GM19452 (cell line): Measurements from ENCODE around the gene METTL16.
"Not testable (repeated sequence)": the region's sequence is repeated elsewhere in the genome, so short reads cannot be mapped to it uniquely, and the experiment has no call there.

Experiments
- ATAC-seq: cut with Tn5 transposase; IDR thresholded peaks from one replicate; pipeline ENCODE4 v1.9.1; 2021; ENCODE audit not compliant: unreplicated experiment

METTL16 gene

DNA sequence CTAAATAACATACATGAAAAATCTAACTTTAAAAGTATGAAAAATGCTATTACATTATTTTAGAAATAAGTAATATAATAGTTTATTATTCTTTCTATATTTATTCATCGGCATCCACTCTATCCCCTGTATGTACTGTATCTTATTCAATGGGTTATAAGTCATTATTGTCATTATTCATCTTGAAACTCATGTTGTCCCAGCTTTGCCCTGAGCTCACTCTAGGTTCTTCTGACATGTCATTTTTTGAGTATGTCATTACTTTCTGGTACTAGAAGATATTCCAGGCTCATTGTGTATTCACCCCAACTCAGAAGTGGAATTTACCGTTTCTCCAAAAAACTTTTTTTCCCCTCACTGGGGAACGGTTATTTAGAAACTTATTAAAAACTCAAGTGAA lies 57.8 kb downstream of the METTL16 start:
- ATAC-seq, result no peak

DNA sequence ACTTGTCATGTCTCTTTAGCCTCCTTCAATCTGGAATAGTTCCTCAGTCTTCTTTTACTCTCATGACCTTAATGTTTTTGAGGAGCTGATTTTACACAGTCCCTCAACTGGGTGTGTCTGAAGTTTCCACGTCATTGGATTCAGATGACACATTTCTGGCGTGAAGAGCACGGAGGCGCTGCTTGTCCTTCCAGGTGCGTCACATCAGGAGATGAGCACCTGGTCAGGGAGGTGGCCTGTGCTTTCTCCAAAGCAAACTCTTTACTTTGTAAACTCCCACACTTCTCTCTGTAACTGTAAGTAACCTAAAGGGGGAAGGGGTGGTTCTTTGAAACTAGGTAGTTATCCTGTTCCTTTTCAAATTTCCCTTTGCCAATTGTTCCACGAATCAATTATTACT lies 58.4 kb downstream of the METTL16 start:
- ATAC-seq, result no peak

DNA sequence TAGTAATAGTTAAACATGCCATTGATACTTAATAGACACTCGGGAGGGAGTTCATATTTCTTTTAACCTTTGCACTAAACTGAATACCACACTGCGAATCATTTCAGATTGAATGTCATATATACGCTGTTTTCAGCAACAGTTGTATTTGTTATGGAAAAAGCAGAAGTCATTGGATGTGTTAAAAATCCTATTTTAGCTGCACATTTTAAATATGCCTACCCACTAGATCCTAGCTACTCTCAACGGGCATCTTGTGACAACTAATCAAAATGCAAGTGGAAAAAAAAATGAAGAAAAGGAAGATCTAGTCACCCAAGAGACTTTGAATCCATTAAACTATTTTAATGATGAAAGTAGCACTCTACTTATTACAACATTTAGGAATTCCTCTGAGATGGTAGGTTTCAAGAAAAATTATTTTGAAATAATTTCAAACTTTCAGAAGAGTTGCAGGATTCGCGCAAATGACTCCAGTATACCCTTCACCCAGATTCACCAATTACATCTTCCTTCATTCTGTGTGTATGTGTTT lies 59.4 kb downstream of the METTL16 start:
- ATAC-seq, result no peak

DNA sequence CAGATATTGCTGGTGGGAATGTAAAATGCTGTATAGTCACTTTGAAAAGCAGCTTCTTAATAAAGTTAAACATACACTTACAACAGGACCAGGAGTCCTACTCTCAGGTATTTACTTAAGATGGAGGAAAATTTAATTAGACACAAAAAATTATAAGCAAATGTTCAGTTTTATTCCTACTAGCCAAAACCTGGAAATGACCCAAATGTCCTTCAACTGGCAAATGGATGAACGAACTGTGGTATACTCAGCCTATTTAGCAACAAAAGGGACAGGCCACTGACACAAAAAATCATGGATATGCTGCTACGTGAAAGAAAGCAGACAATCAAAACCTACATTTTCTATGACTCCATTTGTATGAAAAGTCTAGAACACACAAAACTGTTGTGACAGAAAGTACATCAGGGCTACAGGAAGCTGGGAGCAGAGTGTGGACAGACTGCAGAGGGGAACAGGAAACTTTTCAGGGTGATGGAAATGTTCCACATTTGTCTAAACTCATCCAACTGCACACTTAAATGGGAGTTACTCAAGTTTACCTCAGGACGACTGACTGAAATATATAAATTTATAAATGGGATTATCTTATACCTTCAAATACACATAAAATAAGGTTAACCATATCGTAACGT lies 61.6 kb downstream of the METTL16 start:
- no peak for ATAC-seq

DNA sequence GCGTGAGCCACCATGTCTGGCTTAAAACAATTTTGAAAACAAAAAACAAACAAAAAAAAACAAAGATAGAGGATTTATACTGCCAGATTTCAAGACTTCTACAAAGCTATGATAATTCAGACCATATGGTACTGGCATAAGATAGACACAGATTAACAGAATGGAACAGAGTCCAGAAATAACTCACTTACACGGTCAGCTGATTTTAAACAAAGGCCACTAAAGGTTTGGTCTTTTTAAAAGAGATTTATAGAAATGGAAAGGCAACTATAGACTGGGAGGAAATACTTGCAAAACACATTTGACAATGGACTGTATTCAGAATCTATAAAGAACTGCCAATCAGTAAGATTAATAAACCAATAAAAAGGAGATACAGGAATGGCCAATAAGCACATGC lies 62.2 kb downstream of the METTL16 start:
- ATAC-seq, result no peak

DNA sequence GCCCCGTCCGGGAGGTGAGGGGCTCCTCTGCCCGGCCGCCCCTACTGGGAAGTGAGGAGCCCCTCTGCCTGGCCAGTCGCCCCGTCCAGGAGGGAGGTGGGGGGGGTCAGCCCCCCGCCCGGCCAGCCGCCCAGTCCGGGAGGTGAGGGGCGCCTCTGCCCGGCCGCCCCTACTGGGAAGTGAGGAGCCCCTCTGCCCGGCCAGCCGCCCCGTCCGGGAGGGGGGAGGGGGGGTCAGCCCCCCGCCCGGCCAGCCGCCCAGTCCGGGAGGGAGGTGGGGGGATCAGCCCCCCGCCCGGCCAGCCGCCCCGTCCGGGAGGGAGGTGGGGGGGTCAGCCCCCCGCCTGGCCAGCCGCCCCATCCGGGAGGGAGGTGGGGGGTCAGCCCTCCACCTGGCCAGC lies 64.2 kb downstream of the METTL16 start:
- not testable (repeated sequence) for ATAC-seq

DNA sequence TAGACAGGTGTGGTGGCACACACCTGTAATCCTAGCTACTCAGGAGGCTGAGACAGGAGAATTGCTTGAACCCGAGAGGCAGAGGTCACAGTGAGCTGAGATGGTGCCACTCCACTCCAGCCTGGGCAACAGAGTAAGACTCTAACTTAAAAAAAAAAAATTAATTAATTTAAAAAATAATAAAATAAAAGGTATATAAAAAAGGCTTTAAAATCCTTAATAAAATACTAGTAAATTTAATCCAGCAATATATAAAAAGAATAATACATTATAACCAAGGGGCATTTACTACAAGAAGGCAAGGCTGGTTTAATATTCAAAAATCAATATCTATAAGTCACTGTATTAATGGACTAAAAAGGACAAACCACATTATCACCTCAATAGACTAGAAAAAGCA lies 66.0 kb downstream of the METTL16 start:
- no peak for ATAC-seq

DNA sequence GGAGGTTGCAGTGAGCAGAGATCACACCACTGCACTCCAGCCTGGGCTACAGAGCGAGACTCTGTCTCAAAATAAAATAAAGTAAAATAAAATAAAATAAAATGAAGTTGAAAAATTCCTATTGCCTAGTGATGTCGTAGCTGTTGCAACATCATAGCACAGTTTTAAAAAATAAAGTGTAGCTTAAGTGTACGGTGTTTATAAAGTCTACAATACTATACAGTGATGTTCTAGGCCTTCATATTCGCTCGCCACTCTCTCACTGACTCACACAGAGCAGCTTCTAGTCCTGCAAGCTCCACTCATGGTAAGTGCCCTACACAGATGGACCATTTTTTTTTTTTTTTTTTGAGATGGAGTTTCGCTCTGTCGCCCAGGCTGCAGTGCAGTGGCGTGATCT lies 67.3 kb downstream of the METTL16 start:
- ATAC-seq, result no peak

DNA sequence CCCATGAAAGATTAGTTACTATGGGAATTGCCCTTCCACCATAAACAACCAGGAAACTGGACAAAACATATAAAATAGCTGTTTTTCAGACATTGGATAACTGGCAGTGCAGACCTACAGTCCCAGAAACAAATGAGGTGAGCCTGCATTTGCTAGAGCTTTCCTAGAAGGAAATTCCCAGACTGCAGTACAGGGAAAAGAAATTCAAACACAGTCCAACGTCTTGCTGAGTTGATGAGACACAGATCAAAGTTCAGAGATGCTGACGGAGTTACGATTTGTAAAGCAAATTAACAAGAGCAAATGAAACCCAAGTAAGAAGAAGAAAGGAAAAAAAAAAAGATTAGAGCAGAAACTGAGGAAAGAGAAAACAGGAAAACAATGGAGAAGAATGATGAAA lies 69.5 kb downstream of the METTL16 start:
- ATAC-seq, result no peak

DNA sequence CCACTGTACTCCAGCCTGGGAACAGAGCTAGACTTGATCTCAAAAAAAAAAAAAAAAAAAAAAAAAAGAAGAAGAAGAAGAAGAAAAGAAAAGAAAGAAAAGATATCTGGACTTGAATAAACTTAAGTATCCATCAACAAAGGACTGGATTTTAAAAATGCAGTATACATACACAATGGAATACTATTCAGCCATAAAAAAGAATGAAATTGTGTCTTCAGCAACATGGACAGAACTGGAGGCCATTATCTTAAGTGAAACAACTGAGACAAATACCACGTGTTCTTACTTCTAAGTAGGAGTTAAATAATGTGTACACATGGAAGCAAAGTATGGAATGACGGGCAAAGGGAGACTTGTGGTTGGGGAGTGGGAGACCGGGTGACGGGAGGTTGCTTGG lies 70.8 kb downstream of the METTL16 start:
- no peak for ATAC-seq

DNA sequence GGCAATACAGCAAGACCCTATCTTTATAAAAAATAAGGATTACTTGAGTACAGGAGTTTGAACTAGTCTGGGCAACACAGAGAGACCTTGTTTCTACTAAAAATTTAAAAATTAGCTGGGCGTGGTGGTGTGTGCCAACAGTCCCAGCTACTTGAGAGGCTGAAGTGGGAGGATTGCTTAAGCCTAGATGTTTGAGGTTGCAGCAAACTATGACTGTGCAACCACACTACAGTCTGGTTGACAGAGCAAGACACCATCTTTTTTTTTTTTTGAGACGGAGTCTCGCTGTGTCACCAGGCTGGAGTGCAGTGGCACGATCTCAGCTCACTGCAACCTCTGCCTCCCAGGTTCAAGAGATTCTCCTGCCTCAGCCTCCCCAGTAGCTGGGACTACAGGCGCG lies 71.7 kb downstream of the METTL16 start:
- ATAC-seq, result not testable (repeated sequence)

DNA sequence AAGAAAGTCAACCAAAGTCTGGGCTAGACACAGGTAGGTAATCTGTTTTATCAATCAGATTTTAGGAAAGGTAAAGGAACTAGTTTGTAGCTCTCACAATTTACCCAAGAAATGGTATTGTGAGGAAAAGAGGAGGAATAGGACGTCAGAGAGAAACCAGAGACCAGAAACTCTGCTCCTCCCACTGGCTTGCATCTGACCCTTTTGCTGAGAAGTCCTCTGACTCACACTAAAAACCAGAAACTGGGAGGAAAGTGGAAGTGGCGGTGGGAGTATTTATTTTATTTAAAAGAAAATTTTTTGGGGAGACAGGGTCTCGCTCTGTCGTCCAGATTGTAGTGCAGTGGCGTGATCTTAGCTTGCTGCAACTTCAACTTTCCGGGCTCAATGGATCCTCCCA lies 72.9 kb downstream of the METTL16 start:
- no peak for ATAC-seq

DNA sequence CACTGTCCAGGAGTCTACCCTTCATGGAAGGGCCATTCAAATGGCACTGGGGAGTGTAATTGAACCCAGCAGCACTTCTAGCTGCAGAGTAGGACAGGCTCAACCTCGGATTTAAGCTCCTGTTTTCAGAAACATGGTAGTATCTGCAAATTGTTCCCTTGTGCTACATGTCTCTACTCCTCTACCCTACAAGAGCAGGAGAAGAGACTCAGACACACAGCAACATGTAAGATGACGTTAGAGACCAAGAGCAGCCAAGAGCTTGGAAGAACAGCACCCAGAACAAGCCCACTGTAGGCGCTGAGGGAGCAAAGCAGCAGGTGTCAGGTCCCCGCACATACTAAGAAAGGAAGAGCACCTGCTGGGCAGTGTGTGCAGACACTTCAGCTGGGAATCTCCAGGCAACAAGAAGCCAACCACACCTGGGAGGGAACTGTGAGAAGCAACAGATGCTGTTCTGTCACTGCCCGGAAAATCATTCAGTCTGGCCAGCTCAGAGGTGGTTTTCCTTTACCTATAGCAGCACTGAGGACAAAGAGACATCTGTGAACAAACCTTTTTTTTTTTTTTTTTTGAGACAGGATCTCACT lies 75.3 kb downstream of the METTL16 start:
- no peak for ATAC-seq

DNA sequence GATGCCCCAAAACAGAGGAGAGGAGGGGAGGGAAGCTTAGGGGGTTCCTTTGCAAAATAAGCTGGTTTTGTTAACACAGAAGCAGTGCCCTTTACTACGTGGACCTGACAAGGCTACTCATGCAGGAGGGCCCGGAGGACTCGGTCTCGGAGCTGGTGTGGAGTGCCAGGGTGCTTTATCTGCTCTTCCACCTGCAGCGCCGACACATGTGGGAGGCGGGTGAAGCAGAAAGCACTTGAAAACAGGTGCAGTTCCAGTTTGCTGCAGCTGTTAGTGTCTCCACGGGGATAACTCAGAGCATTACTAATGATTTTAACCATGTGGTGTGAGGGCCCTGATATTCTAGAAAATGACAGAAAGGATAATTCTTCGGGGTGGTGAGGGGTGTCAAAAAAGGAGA lies 75.8 kb downstream of the METTL16 start:
- ATAC-seq, result no peak

DNA sequence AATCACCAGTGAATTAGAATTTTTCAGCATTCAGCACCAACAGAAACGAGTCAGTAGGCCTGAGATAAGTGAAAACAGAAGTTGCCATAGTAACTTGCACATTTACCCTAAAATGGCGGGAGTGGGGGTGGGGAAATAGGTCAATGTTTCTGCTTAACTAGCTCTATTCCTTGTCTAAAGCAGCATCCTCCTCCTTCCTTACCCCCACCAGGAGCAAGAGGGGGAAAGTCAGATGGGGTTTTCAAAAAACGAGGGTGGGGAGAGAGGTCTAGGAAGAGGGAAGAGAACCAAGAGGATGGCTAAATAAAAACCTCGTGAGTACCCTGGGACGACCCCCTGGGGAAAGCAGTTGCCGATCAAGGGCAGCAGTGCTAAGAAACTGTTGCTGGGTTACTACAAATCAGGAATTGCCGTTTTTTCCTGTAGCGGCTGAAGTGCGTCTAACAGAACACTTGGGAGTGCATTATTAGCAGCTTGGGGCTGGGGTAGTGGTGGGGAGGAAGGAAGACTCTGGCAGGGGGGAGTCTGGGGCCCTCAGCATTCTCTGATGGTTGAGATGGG lies 76.4 kb downstream of the METTL16 start:
- ATAC-seq, result no peak

DNA sequence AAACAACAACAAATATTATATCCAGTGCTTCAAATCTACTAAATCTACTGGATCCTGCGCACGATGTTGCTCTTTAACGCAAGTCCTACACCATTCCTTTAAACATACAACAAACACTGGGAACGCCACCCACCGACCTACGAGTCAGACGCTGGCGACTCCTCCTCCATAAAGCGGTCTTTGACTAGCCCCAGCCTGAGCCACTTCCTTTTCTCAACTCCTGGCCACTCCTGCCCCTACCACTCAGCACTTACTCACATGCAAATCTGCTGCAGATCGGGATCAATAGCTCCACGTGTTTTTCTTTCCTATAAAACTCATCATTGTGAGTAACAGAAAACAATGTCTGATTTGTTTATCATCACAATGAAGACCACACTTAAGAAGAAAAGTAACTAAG lies 78.0 kb downstream of the METTL16 start:
- no peak for ATAC-seq

DNA sequence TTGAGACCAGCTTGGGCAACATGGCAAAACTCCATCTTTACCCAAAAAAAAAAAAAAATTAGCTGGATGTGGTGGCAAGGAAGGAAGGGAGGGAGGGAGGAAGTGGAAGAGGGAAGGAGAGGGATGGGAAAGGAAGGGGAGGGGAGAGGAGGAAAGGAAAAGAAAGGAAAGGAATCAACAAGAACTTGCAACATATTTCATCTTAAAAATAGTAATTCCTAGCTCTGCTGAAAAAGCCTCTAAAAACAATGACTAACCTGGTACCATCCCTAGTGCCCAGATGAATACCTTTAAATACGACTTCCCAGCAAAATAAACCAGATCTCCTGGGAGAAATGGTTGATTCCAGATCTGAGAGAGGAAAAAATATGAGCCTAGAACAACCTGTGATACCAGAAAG lies 83.8 kb downstream of the METTL16 start:
- no peak for ATAC-seq

DNA sequence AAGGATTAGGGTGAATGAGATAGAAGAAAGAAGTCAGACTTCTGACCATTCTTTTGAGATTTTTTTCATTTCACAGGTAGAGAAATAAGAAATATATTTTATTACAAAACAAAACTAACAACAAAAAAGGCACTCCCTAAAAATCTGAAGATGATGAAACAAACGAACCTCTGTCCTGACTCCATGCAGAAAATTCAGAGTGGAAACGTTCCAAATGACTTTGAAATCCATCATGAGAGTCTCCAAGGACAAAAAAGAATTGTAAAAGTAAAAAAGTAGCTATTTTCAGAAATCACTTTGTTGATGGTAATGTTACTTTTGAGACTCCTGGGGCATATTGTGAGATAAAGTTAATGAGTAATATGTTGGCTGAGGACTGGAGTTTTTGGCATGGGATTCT lies 84.5 kb downstream of the METTL16 start:
- no peak for ATAC-seq

DNA sequence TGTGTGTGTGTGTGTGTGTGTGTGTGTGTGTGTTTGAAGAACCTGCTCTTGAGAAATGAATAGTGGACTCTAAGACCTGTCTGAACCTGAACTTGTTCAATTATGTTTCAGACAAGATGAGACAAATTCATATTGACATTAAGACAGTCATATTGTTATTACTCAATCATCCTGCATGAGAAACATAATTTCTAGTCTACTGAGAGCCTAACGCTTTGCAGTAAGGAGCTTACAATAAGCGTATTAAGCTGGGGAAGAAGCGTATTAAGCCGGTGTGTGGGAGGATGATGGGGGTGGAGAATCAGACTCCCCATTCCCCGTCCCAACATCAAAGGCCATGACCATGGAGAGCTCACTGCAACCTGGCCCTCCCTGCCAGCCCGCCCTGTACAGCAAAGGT lies 88.4 kb downstream of the METTL16 start:
- ATAC-seq, result no peak

DNA sequence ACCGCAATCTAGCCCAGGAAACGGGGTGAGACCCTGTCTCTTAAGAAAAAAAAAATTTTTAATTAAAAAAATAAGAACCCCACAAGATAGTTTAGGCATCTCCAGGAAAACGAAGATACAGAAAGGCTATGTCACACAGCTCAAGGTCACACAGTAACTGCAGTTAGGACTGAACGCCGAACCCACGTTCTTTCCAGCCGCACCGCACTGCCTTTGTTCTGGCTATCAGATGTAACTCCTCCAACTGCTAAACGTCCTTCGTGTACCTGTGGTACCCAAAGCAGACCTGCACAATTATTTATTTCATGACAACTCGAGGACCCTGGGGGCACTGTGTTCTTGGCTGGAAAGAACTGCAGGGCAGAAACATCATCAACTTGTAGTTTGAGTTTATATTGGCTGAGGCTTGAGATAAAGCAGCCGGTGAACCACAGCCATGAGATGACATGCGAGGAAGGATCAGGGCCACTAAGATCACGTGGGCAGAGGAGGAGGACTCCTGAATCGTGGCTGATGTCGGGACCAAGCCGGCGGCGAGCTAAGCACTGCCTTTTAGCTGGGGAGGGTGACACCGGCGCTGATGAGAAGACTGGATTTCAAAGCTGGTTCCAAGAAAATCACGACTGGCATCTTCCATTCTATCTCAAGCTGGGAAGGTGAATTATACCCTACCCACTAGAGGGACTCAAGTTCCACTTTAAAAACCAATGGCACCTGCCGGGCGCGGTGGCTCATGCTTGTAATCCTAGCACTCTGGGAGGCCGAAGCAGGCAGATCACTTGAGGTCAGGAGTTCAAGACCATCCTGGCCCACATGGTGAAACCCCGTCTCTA lies 90.2 kb downstream of the METTL16 start:
- no peak for ATAC-seq

DNA sequence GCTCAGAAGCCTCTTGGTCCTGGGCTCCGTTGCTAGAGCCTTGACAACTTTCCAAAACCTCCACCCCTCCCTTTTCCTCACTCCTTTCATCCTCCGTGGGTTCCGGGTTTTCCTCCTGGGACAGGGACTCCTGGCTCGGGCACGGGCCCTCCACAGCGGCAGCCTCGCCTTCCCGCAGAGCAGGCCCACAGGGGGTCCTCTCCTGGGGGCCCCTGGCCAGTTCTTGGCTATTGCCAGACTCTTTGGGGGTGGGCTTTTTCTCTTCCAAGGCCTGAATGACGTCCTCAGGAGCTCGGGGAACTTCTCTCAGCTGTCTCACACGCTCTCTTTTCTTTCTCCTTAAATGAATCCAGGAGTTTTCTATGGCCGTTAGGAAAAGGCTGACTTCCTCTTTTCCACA lies 91.5 kb downstream of the METTL16 start:
- ATAC-seq, result no peak

DNA sequence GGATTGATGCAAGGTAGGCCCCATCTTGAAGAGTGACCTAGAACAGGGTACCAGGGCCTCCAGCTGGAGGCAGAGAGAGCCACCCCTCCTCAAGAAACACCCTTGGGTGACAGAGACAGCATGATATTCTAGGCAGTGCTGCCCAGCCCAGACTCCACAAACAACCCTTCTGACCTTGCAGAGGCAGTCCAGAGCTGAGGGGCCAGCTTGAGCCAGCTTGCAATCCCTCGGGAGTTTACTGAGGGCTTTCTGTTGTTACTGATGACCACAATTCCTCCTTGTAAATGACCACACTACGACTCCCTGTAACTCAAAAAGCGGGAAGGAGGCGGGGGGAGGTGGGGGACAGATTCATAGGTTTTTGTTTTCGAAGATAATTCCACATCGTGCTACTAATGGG lies 92.2 kb downstream of the METTL16 start:
- ATAC-seq, result no peak
